GM19455 (cell line): ENCODE results near the gene SLC22A12.

ENCODE experiments used
- ATAC-seq: cut with Tn5 transposase; IDR thresholded peaks from one replicate; pipeline ENCODE4 v1.9.1; 2021; ENCODE audit not compliant: unreplicated experiment

Gene SLC22A12

DNA sequence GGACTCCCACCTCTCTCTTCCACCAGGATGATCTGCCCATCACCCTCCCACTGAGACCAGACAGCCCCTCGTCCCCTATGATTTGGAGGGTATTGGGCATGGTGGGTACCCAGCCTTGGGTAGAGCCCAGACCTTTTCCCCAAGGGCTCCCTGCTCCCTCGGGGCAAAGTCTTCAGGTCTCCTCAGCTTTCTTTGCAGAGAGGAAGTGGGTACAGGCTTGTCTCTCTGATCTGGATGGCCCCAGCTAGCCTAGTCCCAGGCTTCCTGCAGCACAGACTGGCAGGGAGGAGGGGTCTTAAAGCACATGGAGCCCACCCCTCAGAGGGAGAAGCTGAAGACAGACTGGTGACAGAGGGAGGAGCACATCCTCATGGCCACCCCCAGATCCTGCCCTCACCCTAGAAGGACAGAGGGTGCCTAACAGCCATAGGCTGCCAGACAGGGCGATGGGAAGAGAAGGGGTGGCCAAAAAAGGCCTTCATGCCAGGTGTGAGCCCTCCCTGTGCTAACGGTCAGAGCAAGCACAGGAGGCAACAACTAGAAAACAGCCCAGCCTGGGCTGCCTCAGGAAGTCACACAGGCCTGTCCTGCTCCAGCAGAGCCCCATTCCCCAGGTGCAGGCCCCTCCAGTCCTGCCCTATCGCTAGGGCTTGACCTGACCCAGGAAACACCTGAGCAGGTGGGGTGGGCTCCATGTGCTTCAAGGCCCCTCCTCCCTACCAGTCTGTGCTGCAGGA is 30.4 kb downstream of the SLC22A12 start:
- no peak for ATAC-seq

DNA sequence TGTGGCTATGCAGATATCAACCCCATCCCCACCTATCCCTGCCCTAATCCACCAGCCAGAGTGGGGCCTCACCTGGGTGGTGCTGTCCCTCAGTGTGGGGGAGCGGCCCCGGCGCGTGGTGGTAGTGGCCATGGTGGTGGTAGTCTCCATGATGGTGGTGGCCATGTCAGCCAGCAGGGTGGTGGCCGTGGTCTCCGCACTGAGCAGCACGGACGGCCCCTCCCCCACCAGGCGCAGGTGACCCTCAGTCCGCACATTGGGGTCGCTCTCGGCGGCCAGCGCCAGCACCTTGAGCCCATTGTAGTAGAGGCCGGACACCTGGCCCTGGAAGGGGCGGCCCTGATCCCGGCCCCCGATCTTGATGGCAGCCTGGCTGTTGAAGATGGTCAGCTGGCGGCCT is 31.7 kb downstream of the SLC22A12 start:
- no peak for ATAC-seq

- no peak for ATAC-seq
These were observed 34.0 kb downstream of the SLC22A12 start for GRCh38 chr11:64624883-64625481.

GRCh38 chr11:64626637-64627036 is 35.6 kb downstream of the SLC22A12 start:
- no peak for ATAC-seq

DNA sequence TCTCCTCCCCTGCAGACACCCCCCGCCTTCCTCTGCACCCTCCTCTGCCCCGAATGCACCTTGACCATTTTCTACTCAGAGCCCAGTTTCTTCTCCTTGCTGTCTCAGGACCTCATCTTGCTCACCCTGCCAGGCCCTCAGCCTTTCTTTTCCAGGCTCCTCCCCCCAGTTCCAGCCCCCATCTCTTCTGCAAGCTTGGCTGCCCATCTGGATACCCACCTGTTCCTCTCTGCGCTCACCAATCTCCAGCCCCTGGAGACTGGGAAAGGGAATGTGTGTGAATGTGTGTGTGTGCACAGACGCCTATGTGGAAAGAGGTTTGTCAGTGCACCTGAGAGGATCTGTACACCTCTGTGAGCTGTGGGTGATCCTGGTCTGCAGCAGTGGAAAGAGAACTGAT is 36.4 kb downstream of the SLC22A12 start:
- no peak for ATAC-seq

DNA sequence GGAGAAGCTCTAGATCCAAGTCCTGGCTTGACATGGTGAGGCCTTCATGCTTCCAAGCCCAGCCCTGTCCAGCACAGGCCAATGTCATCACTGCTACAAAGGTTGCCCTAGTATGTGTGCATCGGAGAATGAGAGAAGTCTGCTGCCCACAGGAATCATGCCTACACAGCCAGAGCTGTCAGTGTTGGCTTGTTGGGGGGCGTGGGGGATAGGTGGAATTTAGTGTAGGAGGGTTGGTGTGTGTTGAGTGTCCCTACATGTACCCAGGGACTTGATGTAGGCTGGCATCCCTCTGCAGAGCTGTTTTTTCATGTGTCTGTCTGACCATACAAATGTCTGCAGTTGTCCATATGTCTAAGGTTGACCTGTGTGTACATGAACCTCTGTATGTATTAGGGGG is 37.6 kb downstream of the SLC22A12 start:
- no peak for ATAC-seq

GRCh38 chr11:64629103-64629502 is 38.1 kb downstream of the SLC22A12 start:
- no peak for ATAC-seq

- ATAC-seq, result no peak
These were observed 39.0 kb downstream of the SLC22A12 start for GRCh38 chr11:64629796-64630562.

DNA sequence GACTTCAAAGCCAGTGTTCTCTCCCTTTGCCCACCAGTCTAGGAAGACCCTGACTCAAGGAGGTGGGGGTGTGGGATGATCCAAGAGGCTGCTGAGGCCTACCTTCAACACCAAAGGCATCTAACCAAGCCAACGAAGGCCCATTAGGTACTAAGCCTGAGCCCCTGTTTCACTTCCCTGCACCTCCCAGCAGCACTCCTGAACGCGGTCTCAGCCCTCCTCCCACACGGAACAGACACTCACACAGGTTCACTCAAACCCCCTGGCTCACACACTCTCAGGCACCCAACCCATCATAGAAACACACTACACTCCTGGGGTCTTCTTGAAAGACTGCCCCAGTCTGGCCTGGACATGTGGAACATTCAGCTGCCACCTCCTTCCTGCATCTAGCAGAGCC is 40.7 kb downstream of the SLC22A12 start:
- no peak for ATAC-seq

DNA sequence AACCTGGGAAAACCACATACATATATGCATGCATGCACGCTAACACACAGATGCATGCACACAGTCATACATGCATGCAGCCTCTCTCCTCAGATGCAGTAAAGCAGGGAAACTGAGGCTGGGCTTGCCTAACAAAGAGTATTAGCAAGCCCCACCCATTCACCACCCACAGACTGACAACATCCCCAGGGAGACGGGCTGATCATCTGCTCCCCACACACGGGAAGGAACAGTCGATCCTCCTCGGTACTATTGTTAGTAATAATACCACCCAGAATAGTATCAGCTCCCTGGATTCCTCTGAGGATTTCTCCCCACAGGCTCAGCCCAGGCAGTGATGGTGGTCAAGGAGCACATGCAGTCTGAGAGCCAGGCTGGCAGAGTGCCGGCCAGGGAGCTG is 41.2 kb downstream of the SLC22A12 start:
- ATAC-seq, result no peak

GRCh38 chr11:64632654-64633053 is 41.6 kb downstream of the SLC22A12 start:
- no peak for ATAC-seq

- no peak for ATAC-seq
These were observed 42.6 kb downstream of the SLC22A12 start for GRCh38 chr11:64633555-64634159.

DNA sequence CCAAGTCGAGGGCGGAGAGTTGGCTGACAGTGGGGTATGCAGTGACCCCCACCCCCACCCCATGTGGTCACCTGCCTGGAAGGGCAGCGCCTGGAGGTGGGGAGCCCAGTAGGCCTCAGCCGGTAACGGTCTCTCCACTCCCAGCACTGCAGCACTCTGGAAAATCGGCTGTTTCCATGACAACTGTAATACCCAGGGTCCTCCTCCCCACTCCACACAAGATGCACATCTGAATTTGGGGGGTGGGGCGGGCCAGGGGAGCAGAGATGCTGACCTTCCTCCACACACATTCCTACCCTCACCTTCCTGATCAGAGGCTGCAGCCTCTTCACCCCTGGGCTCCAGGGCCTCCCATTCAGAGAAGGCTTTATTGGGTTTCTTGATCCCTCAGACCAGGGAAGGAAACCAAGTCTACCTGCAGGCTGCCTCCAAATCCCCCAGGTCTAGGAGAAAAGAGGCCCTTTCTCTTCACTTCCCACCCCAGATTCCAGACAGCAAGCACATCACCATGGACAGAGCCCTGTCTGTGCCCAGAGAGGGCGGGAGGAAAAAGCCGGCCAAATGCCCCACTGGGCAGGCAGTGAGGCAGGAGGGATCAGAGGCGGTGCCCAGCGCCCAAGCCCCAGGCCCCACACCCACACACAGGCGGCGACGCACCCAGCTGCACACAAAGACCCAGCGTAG is 46.5 kb downstream of the SLC22A12 start:
- no peak for ATAC-seq

DNA sequence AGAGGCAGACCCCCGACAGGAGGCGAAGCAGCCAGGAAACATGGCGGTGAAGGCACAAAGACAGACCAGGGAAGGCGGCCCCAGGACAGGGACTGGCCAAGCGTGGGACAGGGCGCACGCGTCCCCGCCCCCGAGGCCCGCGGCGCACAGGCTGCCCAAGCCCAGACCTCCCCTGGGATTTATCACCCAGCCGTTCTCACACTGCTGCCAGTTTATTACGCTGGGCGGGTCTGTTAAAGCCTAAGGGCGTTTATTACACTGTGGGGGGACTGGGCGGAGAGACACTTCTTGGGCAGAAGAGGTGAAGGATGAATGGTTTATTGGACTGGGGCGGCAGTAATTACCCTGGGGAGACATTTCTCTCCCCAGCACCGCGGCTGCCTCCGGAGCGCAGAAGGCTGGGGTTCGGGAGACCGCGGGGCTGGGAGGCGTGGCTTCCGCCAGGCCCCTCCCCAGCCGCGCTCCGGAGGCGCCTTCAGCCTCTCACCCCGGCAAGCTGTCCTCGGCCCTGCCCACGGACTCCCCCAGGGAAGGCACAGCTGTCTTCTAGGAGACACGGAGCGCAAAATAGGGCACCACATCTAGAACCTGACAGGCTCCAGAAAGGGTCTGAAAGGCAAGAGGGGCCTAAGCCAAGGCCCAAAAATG is 47.1 kb downstream of the SLC22A12 start:
- no peak for ATAC-seq

DNA sequence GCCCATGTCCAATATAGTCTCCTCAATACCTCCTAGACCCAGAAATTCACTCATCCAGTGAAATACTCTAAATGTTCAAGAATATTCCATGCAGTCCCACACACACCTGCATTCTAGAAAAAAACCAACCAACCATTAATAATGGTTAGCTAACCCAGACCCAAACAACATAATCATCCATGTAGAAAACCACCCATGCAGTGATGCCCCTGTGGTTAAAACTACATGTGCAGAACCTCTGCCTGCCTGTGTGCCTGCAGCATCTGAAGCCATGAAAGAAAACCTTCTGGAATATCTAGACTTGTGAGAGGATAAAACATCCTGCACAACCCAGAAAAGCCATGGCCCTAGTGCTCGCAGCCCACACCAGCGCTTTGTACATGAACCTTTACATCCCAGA is 47.8 kb downstream of the SLC22A12 start:
- no peak for ATAC-seq

DNA sequence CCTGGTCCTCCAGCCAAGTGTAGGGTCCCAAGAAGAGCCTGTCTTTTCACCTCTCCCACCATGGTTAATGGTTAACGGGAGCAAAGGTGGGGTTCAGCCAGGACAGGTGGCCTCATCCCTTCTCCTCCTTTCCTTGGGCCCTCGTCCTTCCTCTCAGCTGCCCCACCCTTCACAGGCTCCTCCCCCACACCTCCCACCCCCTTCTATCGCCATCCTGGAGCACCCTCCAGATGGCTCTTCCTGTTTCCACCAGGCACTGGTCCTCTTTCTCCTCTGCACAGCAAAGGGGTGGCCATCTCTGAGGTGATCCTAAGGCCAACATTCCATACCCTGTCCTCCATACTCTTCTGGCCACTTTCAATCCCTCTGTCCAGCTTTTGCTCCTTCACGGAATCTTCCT is 48.9 kb downstream of the SLC22A12 start:
- no peak for ATAC-seq

GRCh38 chr11:64641596-64642417 is 50.8 kb downstream of the SLC22A12 start:
- no peak for ATAC-seq

GRCh38 chr11:64642418-64642735 is 51.4 kb downstream of the SLC22A12 start:
- no peak for ATAC-seq

DNA sequence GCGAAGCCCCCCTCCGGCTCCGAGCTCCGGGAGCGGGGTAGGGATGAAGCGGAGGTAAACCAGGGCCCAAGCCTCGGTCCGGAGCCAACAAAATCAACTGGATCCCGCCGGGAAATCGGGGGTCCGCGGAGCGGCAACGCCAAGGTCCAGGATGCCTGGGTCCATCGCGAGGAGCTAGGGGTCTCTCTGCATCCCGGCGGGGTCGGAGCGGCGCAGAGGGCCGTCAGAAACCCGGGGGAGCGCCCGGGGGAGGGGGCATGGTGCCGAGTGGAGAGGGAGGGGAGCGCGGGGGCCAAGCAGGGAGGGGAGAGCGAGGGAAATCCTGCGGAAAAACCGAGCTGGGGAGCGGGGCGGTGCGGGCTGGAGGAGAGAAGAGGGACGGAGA is 51.8 kb downstream of the SLC22A12 start:
- no peak for ATAC-seq

GRCh38 chr11:64643256-64643881 is 52.3 kb downstream of the SLC22A12 start:
- ATAC-seq, result no peak
